ENCODE data around the gene TFAP2A. TPM values are rescaled to one million over a fixed set of nuclear protein-coding genes. Genes with fewer than 3 reads are reported as not detected.

The TFAP2A gene
- total and polyA plus RNA-seq, 10 of the 15 experiments (the other 5 are each of a cell fraction or from before 2014, with no cell fraction given), result 0.05 to 0.46 (median 0.17) TPM; not detected in 4

GRCh38 chr6:10350720-10351119 is 64.2 kb downstream of the TFAP2A start:
- Histone ChIP-seq H3K27me3 (replicated peaks in 1 of 2; ENCODE audit: control insufficient read depth in 2 of 2, insufficient read depth in 2 of 2, low read length in 1 of 2) (no peaks in the 10 kb centered on the region; a peak in 1 of 4 replicates), H3K4me2 (ENCODE audit: control insufficient read depth, insufficient read depth) (no peak overlapping the region), H3K9me3 (replicated peaks; ENCODE audit: control insufficient read depth, insufficient read depth, low read length) (no peaks in the 10 kb centered on the region), H3K79me2 (ENCODE audit: control insufficient read depth, insufficient read depth, low read length) (no peaks in the 10 kb centered on the region), H3K4me3 (no peak overlapping the region), H4K20me1 (ENCODE audit: control insufficient read depth, insufficient read depth) (no peaks in the 10 kb centered on the region), H3K36me3 (ENCODE audit: control insufficient read depth in 2 of 2, insufficient read depth in 2 of 2, low read length in 1 of 2) (no peaks in the 10 kb centered on the region), H3K9ac (ENCODE audit: control insufficient read depth, insufficient read depth, low read length) (no peak overlapping the region), H3K27ac (ENCODE audit: control insufficient read depth, insufficient read depth) (no peak overlapping the region), H2AFZ (ENCODE audit: control insufficient read depth, low read depth, low read length) (no peak overlapping the region), H3K4me1 (ENCODE audit: control insufficient read depth, insufficient read depth, low read length) (no peaks in the 10 kb centered on the region)
- 52% methylated on average over 2 of the region's 2 CpGs for WGBS (ENCODE audit: insufficient coverage, insufficient replicate concordance, low lambda C conversion rate, missing lambda C conversion rate)
- ATAC-seq (no peak), DNase-seq (ENCODE audit: low read depth, low spot score) (no peak), FAIRE-seq (no peak)
- ChIA-PET POLR2A (interaction anchor here (0.5 kb wide), 1 partner anchor 72 kb away, joined by 8 read pairs; no protein-coding TSS in a partner anchor), CTCF (interaction anchor here (0.6 to 0.7 kb wide), 2 partner anchors 135 to 685 kb away, joined by 3 read pairs; no protein-coding TSS in a partner anchor), RAD21 (ENCODE audit: unreplicated experiment) (no interaction called here), SMC1A (ENCODE audit: uncharacterized antibody, unreplicated experiment) (no interaction called here)
- no TSS peak for BruUV-seq (replicated peaks)
- intact Hi-C loops (cut with micrococcal nuclease; ENCODE audit: unreplicated experiment), result no loop called here
- in situ Hi-C loops (cut with MboI), result no loop called here
- no peak for TF ChIP-seq CTCF (IDR thresholded peaks at IDR 0.05 in 2 of 3, conservative IDR thresholded peaks at IDR 0.05 in 1 of 3; ENCODE audit: control insufficient read depth in 2 of 3, extremely low read depth in 1 of 3, insufficient read depth in 1 of 3, low read depth in 3 of 3, low read length in 3 of 3)
- no peak for TF ChIP-seq SMAD5 (IDR thresholded peaks at IDR 0.05; ENCODE audit: low read depth)
- TF ChIP-seq RFX5 (IDR thresholded peaks at IDR 0.05; ENCODE audit: low read depth, low read length), result no peak
- no peak for TF ChIP-seq SIX5 (IDR thresholded peaks at IDR 0.05; ENCODE audit: low read depth, low read length, severe bottlenecking)
- no peak for TF ChIP-seq MAX (IDR thresholded peaks at IDR 0.05; ENCODE audit: low read depth, low read length)
- TF ChIP-seq SMAD1 (IDR thresholded peaks at IDR 0.05; ENCODE audit: low read depth, partially characterized antibody), result no peak
- no peak for TF ChIP-seq E4F1 (IDR thresholded peaks at IDR 0.05; ENCODE audit: borderline replicate concordance, partially characterized antibody)
- no peak for TF ChIP-seq IKZF1 (conservative IDR thresholded peaks at IDR 0.05)
- TF ChIP-seq ATF3 (IDR thresholded peaks at IDR 0.05; ENCODE audit: borderline replicate concordance, extremely low read depth, low read depth, low read length), result no peak
- no peak for TF ChIP-seq YBX1 (IDR thresholded peaks at IDR 0.05)
- TF ChIP-seq SUPT20H (IDR thresholded peaks at IDR 0.05; ENCODE audit: borderline replicate concordance, control insufficient read depth, low read depth, low read length), result no peak
- no peak for TF ChIP-seq STAT3 (IDR thresholded peaks at IDR 0.05; ENCODE audit: low read depth, low read length)
- TF ChIP-seq POU2F2 (IDR thresholded peaks at IDR 0.05; ENCODE audit: borderline replicate concordance, low read depth, low read length), result no peak
- no peak for TF ChIP-seq HCFC1 (IDR thresholded peaks at IDR 0.05; ENCODE audit: low read length)
- TF ChIP-seq SKIL (IDR thresholded peaks at IDR 0.05; ENCODE audit: low read depth, poor library complexity, severe bottlenecking), result no peak
